GM18508 (cell line): ENCODE measurements around the gene PRTN3.

ENCODE experiments used
- ATAC-seq: cut with Tn5 transposase; IDR thresholded peaks from one replicate; pipeline ENCODE4 v1.9.1; 2021; ENCODE audit warnings: moderate number of reproducible peaks; ENCODE audit not compliant: insufficient read depth, unreplicated experiment

Gene PRTN3

GRCh38 chr19:861141-861755 lies 20.4 kb downstream of the PRTN3 start:
- no peak for ATAC-seq

- ATAC-seq, result no peak
Observed at GRCh38 chr19:861756-862580, 21.2 kb downstream of the PRTN3 start.

GRCh38 chr19:862581-863314 lies 21.9 kb downstream of the PRTN3 start:
- no peak for ATAC-seq

- ATAC-seq, result no peak
Observed at GRCh38 chr19:863315-863620, 22.5 kb downstream of the PRTN3 start.

GRCh38 chr19:866769-867300 lies 26.0 kb downstream of the PRTN3 start:
- no peak for ATAC-seq

- ATAC-seq, result no peak
Observed at GRCh38 chr19:867301-867793, 26.5 kb downstream of the PRTN3 start.

GRCh38 chr19:867855-868457 lies 27.2 kb downstream of the PRTN3 start:
- no peak for ATAC-seq

- ATAC-seq, result no peak
Observed at GRCh38 chr19:868458-869244, 27.9 kb downstream of the PRTN3 start.

GRCh38 chr19:869245-870177 lies 28.7 kb downstream of the PRTN3 start:
- ATAC-seq, result no peak

- no peak for ATAC-seq
Observed at GRCh38 chr19:870314-870713, 29.5 kb downstream of the PRTN3 start.

- ATAC-seq, result no peak
Observed at GRCh38 chr19:870963-871401, 30.2 kb downstream of the PRTN3 start.

- no peak for ATAC-seq
Observed at GRCh38 chr19:871446-872265, 30.9 kb downstream of the PRTN3 start.

GRCh38 chr19:872266-872951 lies 31.6 kb downstream of the PRTN3 start:
- no peak for ATAC-seq

- ATAC-seq, result no peak
Observed at GRCh38 chr19:873084-873483, 32.3 kb downstream of the PRTN3 start.

GRCh38 chr19:873561-874041 lies 32.8 kb downstream of the PRTN3 start:
- ATAC-seq, result no peak

GRCh38 chr19:875265-875879 lies 34.6 kb downstream of the PRTN3 start:
- ATAC-seq, result no peak

GRCh38 chr19:876089-876488 lies 35.3 kb downstream of the PRTN3 start:
- ATAC-seq, result no peak
